Natural killer cell treated with Interleukin-12 subunit alpha and Interleukin-12 subunit beta and Interleukin-15 and Interleukin-18, amount 100 ng/mL, for 72 hours (primary cell): ENCODE measurements around the gene ELSPBP1. TPM values are rescaled to one million over a fixed set of nuclear protein-coding genes. Genes with fewer than 3 reads are reported as not detected.

ENCODE experiments used
- ATAC-seq, 2 donors: fragments of 150-1000 bp; cut with Tn5 transposase in 1 of 2; sonication (Bioruptor Pico), chemical (Tn5 transposase) in 1 of 2; 2 replicates each; pipeline ENCODE4 v1.10.0; 2021
- DNase-seq: peaks from one replicate; pipeline ENCODE4 v3.0.0; 2022; ENCODE audit warnings: low spot score
- H3K27ac Mint-ChIP-seq, 2 donors: 1 replicate in 1 of 2; 2 replicates in 1 of 2; pipeline ENCODE4 v1.8.0; 2022; ENCODE audit warnings: mixed read lengths in 2 of 2, mild to moderate bottlenecking in 1 of 2, moderate library complexity in 1 of 2
- H3K27me3 Mint-ChIP-seq, 2 donors: 1 replicate in 1 of 2; 2 replicates in 1 of 2; pipeline ENCODE4 v1.8.0; 2022; ENCODE audit warnings: mixed read lengths in 2 of 2
- H3K36me3 Mint-ChIP-seq: one replicate; pipeline ENCODE4 v1.8.0; 2022; ENCODE audit warnings: mixed read lengths
- H3K4me1 Mint-ChIP-seq, 2 donors: 1 replicate in 1 of 2; 2 replicates in 1 of 2; pipeline ENCODE4 v1.8.0; 2022; ENCODE audit warnings: low read depth in 2 of 2, mixed read lengths in 2 of 2, mild to moderate bottlenecking in 1 of 2
- H3K4me3 Mint-ChIP-seq: one replicate; pipeline ENCODE4 v1.8.0; 2022; ENCODE audit warnings: mixed read lengths
- H3K9me3 Mint-ChIP-seq: 2 replicates; pipeline ENCODE4 v1.8.0; 2022; ENCODE audit warnings: mixed read lengths
- total RNA-seq, 2 donors: library from RNA; stranded (reverse); gene quantifications; one replicate each; pipeline ENCODE4 v1.2.3, GENCODE V29; 2022

The ELSPBP1 gene
- total RNA-seq, 2 donors from 2014 or later = not detected

DNA sequence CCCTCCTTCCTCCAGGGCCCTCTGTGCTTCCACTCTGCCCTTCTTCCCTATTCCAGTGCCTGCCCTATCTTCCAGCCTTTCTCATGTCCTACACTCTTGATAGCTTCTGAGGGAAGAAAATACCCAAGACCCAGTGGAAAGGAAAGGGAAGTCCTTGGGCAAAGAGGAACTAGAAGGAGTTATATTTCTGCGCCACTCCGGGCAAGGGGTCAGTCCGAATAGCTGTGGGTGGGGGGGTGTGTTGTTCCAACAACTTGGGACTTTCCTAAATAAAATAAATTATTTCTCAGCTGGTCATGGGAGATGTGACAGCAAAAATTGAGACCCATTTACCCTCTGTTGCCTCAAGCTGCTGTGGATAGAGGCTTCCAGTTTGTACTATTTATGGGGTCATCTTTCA lies 26.3 kb downstream of the ELSPBP1 start:
- DNase-seq (no peak), ATAC-seq (no peak)
- Mint-ChIP-seq H3K4me1 (peaks cover 0 to 3% of the 10 kb centered on the region in 2 donors), H3K27me3 (peaks cover 27 to 37% of the 10 kb centered on the region in 2 donors), H3K4me3 (no peak overlapping the region), H3K9me3 (no peaks in the 10 kb centered on the region), H3K36me3 (no peaks in the 10 kb centered on the region), H3K27ac (no peak overlapping the region)

DNA sequence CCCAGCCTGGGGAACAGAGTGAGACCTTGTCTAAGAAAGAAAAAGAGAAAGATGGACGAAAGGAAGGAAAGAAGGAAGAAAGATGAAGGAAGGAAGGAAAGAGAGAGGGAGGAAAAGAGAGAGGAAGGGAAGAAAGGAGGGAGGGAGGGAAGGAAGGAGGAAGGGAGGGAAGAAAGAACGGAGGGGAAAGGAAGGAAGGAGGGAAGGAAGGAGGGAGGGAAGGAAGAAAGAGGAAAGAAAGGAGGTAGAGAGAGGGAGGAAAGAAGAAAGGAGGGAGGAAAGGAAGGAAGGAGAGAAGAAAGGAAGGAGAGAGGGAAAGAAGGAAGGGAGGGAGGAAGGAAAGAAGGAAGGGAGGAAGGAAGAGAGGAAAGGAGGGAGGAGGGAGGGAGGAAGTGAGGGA lies 28.6 kb downstream of the ELSPBP1 start:
- H3K4me1 Mint-ChIP-seq = peaks cover 0 to 3% of the 10 kb centered on the region in 2 donors
- DNase-seq (no peak), ATAC-seq (no peak)
- peaks cover 29 to 35% of the 10 kb centered on the region in 2 donors for H3K27me3 Mint-ChIP-seq
- no peak overlapping the region for H3K4me3 Mint-ChIP-seq
- H3K9me3 Mint-ChIP-seq = no peaks in the 10 kb centered on the region
- no peaks in the 10 kb centered on the region for H3K36me3 Mint-ChIP-seq
- H3K27ac Mint-ChIP-seq = no peak overlapping the region

DNA sequence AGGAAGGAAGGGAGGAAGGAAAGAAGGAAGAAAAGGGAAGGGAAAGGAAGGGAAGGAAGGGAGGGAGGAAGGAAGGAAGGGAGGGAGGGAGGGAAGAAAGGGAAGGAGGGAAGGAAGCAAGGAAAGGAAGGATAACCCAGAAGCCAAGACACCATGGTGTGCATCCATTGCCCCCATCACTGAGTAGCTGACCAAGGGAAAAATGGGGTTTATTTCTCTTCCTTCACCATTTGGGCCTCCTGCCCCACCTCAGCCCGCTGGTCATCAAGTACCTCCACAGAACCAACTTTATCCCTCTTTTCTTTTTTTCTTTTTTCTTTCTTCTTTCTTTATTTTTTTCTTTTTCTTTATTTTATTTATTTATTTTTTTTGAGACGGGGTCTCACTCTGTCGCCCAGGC lies 29.1 kb downstream of the ELSPBP1 start:
- H3K36me3 Mint-ChIP-seq = no peaks in the 10 kb centered on the region
- no peaks in the 10 kb centered on the region for H3K9me3 Mint-ChIP-seq
- no peak overlapping the region for H3K4me3 Mint-ChIP-seq
- peaks cover 0 to 3% of the 10 kb centered on the region in 2 donors for H3K4me1 Mint-ChIP-seq
- no peak overlapping the region for H3K27ac Mint-ChIP-seq
- DNase-seq (no peak), ATAC-seq (no peak)
- H3K27me3 Mint-ChIP-seq = peaks cover 31 to 38% of the 10 kb centered on the region in 2 donors

DNA sequence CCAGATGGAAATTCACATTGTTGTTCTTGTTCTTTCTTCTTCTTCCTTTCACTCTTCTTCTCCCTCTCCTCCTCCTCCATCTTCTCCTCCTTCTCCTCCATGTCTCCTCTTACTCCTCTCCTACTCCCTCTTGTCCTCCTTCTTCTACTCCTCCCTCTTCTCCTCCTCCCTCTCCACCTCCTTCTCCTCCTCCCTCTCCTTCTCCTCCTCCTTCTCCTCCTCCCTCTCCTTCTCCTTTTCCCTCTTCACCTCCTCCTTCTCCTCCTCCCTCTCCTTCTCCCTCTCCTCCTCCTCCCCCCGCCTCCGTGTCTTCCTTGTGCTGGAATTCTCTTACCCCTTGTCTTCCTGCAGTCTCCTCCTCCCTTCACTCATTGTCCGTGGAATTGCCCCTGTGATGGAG lies 31.0 kb downstream of the ELSPBP1 start:
- Mint-ChIP-seq H3K27ac (no peak overlapping the region), H3K27me3 (peaks cover 35 to 40% of the 10 kb centered on the region in 2 donors), H3K9me3 (no peaks in the 10 kb centered on the region), H3K4me3 (no peak overlapping the region), H3K4me1 (peaks cover 0 to 3% of the 10 kb centered on the region in 2 donors), H3K36me3 (no peaks in the 10 kb centered on the region)
- DNase-seq (no peak), ATAC-seq (no peak)

DNA sequence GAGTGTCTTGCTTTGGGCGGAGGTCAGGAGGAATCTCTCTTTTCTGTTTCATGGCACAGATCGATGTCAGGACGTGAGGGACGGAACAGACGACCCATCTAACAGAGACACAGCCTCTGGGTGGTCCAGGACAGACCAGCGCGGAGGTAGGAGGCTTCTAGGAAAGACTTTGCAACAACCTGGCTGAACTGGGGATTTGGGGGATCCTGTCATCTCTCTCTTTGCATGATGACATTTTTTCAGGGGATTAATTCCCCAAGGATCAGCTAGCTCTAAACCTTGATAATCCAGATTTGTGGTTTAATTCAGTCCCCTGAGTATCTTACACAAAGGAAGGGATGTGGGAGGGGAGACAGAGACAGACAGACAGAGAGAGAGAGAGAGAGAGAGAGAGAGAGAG lies 35.0 kb downstream of the ELSPBP1 start:
- no peak for ATAC-seq
- Mint-ChIP-seq H3K4me3 (no peak overlapping the region), H3K27ac (no peak overlapping the region), H3K27me3 (peaks cover 33 to 43% of the 10 kb centered on the region in 2 donors), H3K4me1 (no peaks in the 10 kb centered on the region), H3K9me3 (no peaks in the 10 kb centered on the region), H3K36me3 (no peaks in the 10 kb centered on the region)
- DNase-seq = no peak

DNA sequence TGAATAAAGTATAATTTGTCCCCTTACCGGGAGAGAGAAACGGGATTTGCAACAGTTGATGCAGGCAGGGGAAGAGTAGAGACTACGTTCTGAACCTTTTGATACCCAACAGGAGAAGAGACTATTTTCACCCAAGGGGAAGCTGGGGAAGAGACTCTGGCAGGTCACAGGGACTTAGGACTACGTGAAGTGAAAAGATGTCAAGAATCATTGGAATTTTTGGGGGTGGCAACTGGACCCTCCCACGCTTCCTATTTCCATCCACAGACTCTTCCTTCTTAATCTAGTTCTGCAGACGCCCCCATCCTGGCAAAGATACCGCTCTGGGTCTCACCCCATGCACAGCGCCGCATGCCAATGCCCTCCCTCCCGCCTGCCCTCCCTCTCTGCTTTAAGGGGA lies 35.6 kb downstream of the ELSPBP1 start:
- peaks cover 32 to 43% of the 10 kb centered on the region in 2 donors for H3K27me3 Mint-ChIP-seq
- ATAC-seq (no peak), DNase-seq (no peak)
- H3K27ac Mint-ChIP-seq = no peak overlapping the region
- H3K9me3 Mint-ChIP-seq = no peaks in the 10 kb centered on the region
- no peaks in the 10 kb centered on the region for H3K4me1 Mint-ChIP-seq
- no peaks in the 10 kb centered on the region for H3K36me3 Mint-ChIP-seq
- no peak overlapping the region for H3K4me3 Mint-ChIP-seq

DNA sequence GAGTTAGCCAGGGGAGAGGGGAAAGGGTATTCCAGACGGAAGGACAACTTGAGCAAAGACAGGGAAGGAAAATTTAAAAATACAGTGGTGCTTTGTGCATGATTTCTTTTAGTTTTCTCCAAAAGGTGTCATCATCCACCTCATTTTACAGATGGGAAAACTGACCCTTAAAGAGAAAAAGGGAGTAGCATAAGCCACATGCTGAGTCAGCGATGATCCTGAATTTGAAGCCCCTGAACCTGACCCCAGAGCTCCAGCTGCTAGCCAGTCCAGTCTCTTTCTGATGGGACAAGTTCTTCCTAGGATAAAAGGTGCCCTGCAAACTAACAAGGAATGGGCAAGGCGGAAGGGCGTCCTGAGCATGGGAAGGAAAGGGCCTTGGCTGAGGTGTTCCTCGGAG lies 39.2 kb downstream of the ELSPBP1 start:
- H3K27ac Mint-ChIP-seq = no peak overlapping the region
- DNase-seq (no peak), ATAC-seq (no peak)
- peaks cover 14% of the 10 kb centered on the region for H3K36me3 Mint-ChIP-seq
- H3K4me1 Mint-ChIP-seq = no peaks in the 10 kb centered on the region
- H3K27me3 Mint-ChIP-seq = peaks cover 21 to 38% of the 10 kb centered on the region in 2 donors
- peaks cover 4% of the 10 kb centered on the region for H3K9me3 Mint-ChIP-seq
- no peak overlapping the region for H3K4me3 Mint-ChIP-seq

DNA sequence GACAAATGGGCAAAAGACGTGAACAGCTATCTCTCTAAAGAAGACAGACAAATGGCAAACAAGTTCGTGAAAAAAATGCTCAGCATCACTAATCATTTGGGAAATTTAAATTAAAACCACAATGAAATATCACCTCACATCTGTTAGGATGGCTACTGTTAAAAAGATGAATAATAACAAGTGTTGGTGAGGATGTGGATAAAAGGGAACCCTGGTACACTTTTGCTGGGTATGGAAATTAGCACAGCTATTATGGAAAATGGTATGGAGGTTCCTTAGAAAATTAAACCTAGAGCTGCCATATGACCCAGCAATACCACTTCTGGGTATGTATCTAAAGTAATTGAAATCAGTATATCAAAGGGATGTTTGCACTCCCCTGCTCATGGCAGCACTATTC lies 42.3 kb downstream of the ELSPBP1 start:
- Mint-ChIP-seq H3K4me1 (no peaks in the 10 kb centered on the region), H3K27ac (no peak overlapping the region), H3K27me3 (peaks cover 37 to 51% of the 10 kb centered on the region in 2 donors), H3K36me3 (peaks cover 14% of the 10 kb centered on the region), H3K4me3 (no peak overlapping the region), H3K9me3 (peaks cover 4% of the 10 kb centered on the region)
- no peak for ATAC-seq
- no peak for DNase-seq

DNA sequence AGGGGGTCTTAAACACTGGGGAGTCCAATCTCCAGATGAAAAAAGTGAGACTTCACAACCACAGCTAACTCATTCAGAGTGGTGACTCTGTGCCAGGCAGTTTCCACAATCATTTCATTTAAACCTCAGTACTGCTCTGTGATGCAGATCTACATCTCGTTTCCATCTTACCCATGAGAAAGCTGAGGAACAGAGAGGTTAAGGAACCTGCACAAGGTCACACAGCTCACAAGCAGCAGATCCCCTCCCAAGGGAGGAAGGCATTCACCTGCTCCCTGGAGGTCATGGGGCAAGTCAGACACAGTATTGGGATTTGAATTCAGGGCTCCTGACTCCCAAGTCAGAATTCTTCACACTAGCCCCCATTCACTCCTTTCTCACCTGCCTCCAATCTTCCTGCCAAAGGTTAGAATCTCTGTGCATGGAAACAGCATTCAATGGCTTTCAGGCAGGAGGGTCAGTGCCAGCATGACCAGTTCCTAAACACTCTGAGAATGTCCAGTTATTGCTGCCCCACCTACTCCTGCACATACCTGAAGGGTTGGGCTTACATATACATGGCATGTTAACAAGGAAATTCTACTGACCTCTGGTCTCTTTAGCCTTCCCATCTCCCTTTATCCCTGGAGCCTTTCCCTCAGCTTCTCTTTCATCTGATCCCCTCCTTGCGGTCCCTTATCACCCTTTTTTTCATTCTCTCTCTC lies 47.6 kb downstream of the ELSPBP1 start:
- Mint-ChIP-seq H3K27ac (no peak overlapping the region), H3K27me3 (peaks cover 30 to 35% of the 10 kb centered on the region in 2 donors), H3K4me3 (no peak overlapping the region), H3K36me3 (no peaks in the 10 kb centered on the region), H3K9me3 (peaks cover 5% of the 10 kb centered on the region), H3K4me1 (no peaks in the 10 kb centered on the region)
- no peak for DNase-seq
- ATAC-seq = no peak

DNA sequence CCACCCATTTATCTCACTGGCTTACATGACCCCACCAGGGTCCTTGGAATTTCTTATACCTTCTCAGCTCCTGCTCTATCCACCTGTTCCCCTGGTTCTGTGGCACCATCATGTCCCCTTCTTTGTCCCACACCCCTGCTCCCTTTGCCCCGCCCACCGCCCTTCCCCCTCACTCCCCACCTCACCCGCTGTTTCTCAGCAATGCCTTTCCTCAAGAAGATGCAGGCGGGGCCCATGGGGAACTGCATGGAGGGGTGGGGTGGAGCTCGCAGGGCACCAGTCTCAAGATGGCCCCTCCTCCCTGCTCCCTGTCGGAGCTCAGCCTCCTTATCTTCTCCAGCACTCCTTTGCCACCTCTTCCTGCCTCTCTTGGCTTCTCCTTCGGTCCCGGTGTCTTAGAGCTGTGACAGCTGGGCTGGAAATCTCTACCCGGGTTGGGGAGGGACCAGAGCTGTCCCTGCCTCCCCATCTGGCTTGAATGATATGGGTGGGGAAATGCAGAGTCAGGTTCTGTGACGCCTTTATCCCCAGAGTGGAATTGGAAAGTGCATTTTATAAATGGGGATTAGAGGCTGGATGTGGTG lies 49.3 kb downstream of the ELSPBP1 start, which contains the start of gene CABP5:
Gene CABP5 (minus strand): TSS at position 405 of the 584 bp plus-strand sequence. CDS start 157 bp downstream, at position 248.
- Mint-ChIP-seq H3K36me3 (no peaks in the 10 kb centered on the region), H3K4me3 (no peak within 1 kb of the TSS), H3K27me3 (peaks cover 34 to 35% of the 10 kb centered on the region in 2 donors), H3K27ac (no peak within 1 kb of the TSS), H3K9me3 (peaks cover 5% of the 10 kb centered on the region), H3K4me1 (no peaks in the 10 kb centered on the region)
- DNase-seq (no peak), ATAC-seq (no peak)

DNA sequence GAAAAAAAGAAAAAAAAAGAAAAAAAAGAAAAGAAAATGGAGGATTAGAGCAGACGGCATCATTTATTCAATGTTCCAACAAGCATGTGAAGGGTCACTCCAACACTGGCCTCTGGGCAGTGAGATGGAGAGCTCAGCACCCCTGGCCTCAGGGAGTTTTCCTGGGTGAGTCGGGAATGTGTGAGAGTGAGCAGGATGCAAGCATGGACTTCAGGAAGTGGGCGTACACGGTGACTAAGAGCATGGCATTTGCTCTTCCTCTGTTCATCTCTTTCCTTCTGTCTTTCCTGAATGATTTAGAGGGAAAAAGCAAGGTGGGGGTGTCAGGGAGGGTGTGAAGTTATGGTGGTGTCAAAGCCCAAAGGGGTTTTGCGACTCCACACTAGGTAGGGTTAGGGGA lies 50.1 kb downstream of the ELSPBP1 start:
- peaks cover 5% of the 10 kb centered on the region for H3K9me3 Mint-ChIP-seq
- H3K27ac Mint-ChIP-seq = no peak overlapping the region
- H3K4me3 Mint-ChIP-seq = no peak overlapping the region
- peaks cover 28 to 33% of the 10 kb centered on the region in 2 donors for H3K27me3 Mint-ChIP-seq
- ATAC-seq = no peak
- no peak for DNase-seq
- no peaks in the 10 kb centered on the region for H3K4me1 Mint-ChIP-seq
- no peaks in the 10 kb centered on the region for H3K36me3 Mint-ChIP-seq

DNA sequence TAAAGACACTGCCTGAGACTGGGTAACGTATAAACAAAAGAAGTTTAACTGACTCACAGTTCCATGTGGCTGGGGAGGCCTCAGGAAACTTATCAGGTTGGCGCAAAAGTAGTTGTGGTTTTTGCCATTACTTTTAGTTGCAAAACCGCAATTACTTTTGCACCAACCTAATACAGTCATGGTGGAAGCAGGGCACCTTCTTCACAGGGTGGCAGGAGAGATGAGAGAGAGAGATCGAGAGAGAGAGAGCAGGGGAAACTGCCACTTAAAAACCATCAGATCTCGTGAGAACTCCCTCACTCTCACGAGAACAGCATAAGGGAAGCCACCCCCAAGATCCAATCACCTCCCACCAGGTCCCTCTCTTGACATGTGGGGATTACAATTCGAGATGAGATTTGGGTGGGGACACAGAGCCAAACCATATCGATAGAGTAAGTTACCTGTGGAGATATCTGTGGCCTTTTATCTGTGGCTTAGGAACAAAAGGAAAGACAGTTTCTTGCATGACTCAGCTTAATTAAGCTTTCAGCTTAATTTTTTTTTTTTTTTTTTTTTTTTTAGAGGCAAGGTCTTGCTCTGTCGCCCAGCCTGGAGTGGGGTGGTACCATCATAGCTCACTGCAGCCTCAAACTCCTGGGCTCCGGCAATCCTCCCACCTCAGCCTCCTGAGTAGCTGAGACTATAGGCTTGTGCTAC lies 57.1 kb downstream of the ELSPBP1 start:
- H3K27ac Mint-ChIP-seq = no peak overlapping the region
- H3K27me3 Mint-ChIP-seq = peaks cover 0 to 17% of the 10 kb centered on the region in 2 donors
- ATAC-seq = no peak
- no peaks in the 10 kb centered on the region for H3K36me3 Mint-ChIP-seq
- H3K9me3 Mint-ChIP-seq = no peaks in the 10 kb centered on the region
- DNase-seq = no peak
- H3K4me3 Mint-ChIP-seq = no peak overlapping the region
- no peaks in the 10 kb centered on the region for H3K4me1 Mint-ChIP-seq

DNA sequence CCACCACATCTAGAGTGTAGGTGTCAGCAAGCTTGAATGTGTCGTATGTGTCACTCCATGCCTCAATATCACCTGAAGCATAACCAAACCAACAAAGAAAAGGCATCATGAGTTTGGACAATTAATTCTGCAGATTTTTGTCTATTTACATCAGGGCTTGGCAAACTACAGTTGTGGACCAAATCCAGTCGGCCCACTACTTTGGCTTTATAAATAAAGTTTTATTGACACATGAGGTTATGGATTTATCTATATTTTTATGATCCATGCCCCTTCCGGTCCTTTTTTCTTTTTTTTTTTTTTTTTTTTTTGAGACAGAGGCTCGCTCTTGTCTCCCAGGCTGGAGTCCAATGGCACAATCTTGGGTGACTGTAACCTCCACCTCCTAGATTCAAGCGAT lies 58.6 kb downstream of the ELSPBP1 start:
- DNase-seq (no peak), ATAC-seq (no peak)
- H3K27ac Mint-ChIP-seq = no peak overlapping the region
- no peaks in the 10 kb centered on the region for H3K36me3 Mint-ChIP-seq
- no peaks in the 10 kb centered on the region for H3K9me3 Mint-ChIP-seq
- peaks cover 0 to 12% of the 10 kb centered on the region in 2 donors for H3K27me3 Mint-ChIP-seq
- no peaks in the 10 kb centered on the region for H3K4me1 Mint-ChIP-seq
- no peak overlapping the region for H3K4me3 Mint-ChIP-seq

DNA sequence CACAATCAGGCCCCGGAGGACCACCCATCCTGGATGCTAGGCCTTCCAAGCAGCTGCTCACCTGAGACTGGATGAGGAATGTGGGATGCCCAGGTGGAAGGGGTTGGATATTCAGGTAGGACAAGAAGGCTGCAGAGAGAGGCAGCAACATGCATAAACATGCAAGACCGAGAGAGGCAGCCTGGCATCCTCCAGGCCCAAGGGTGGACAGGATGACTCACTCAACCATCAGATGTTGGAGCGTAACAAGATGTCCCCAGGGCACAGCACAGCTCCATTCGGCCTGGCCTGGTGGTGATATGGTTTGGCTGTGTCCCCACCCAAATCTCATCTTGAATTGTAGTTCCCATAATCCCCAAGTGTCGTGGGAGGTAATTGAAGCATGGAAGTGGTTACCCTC lies 59.4 kb downstream of the ELSPBP1 start:
- ATAC-seq = no peak
- no peaks in the 10 kb centered on the region for H3K36me3 Mint-ChIP-seq
- DNase-seq = no peak
- H3K4me3 Mint-ChIP-seq = no peak overlapping the region
- no peaks in the 10 kb centered on the region for H3K9me3 Mint-ChIP-seq
- H3K27ac Mint-ChIP-seq = no peak overlapping the region
- H3K27me3 Mint-ChIP-seq = peaks cover 0 to 10% of the 10 kb centered on the region in 2 donors
- no peaks in the 10 kb centered on the region for H3K4me1 Mint-ChIP-seq
